AG04449 (cell line): ENCODE measurements around the gene HYLS1.

ENCODE experiments used
- CTCF ChIA-PET: fragments of 350-600 bp; formaldehyde crosslinking; extraction: SDS; loops from one replicate; lab custom pipeline; 2021; ENCODE audit warnings: antibody characterized with exemption; lab: Yijun Ruan, JAX
- POLR2A ChIA-PET: fragments of 400-600, 350-600 bp; formaldehyde crosslinking; extraction: SDS; loops from one replicate; lab custom pipeline; 2020; ENCODE audit warnings: antibody characterized with exemption, inconsistent platforms; lab: Yijun Ruan, JAX
- DNase-seq: peaks from one replicate; pipeline ENCODE4 v3.0.0-alpha.2; 2010; ENCODE audit warnings: low read depth, low spot score
- H3K4me3 ChIP-seq: 2 replicates; pipeline ENCODE4 v1.5.1; 2011; ENCODE audit warnings: low read depth, mild to moderate bottlenecking, control low read depth, low read length
- CTCF ChIP-seq: IDR thresholded peaks from one replicate; pipeline ENCODE4 v1.5.1; 2011; ENCODE audit warnings: mild to moderate bottlenecking, moderate library complexity, low read length, control low read depth, inconsistent platforms; ENCODE audit not compliant: insufficient read depth; ENCODE audit errors: missing control alignments

The HYLS1 gene

DNA sequence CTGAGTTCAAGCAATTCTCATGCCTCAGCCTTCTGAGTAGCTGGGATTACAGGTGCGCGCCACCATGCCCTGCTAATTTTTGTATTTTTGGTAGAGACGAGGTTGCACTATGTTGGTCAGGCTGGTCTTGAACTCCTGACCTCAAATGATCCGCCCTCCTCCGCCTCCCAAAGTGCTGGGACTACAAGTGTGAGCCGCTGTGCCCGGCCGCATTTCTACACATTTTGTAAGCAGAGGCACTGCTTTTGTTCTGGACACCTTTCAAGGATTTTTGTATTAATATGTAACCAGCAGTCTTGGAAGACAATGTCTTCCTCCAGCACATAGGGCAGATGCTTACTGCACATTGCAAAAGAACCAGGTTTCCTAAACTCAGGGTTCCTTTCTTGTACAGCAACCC, 47.0 kb downstream of the HYLS1 start:
- ChIA-PET CTCF (interaction anchor here (2.7 kb wide), 1 partner anchor 260 kb away, joined by 10 read pairs; no protein-coding TSS in a partner anchor), POLR2A (no interaction called here)
- TF ChIP-seq CTCF = no peak

GRCh38 chr11:125935056-125935455, 47.6 kb downstream of the HYLS1 start:
- CTCF ChIA-PET = interaction anchor here (2.7 kb wide), 1 partner anchor 259 kb away, joined by 10 read pairs; no protein-coding TSS in a partner anchor
- no peak for TF ChIP-seq CTCF
- no peak for DNase-seq
- no peak overlapping the region for H3K4me3 ChIP-seq
- POLR2A ChIA-PET = no interaction called here

More for the DNA sequence above, 47.0 kb downstream of the HYLS1 start:
- H3K4me3 ChIP-seq = no peak overlapping the region
- DNase-seq = no peak

DNA sequence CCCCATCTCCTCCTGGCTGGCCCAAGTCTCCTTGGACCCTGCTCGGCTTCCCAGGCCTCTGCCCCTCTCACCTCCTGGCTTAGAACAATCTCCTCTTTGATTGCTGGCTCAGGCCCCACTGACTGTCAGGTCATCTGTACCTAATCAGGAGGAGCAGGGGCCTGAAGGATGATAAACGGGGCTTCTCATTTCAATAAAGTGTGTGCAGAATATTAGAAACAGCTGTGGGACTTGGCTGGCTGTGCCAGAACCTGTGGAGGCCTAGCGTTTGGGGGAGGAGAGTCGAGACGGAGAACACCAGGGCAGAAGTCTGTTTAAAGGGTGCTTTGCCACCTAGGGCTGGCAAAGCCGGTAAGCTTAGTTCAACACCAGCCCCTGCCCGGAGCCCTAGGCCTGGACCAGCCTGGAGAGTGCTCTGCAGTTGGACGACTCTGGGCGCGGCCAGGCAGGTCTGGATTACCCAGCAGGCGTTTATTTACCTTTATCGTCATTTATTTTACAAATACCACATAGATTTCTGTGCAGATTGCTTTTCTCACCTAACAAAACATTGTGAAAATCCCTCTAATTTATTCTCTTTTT, 48.2 kb downstream of the HYLS1 start:
- ChIA-PET CTCF (interaction anchor here (2.0 to 2.7 kb wide), 2 partner anchors 14 to 258 kb away, joined by 8 to 10 read pairs; no protein-coding TSS in a partner anchor), POLR2A (no interaction called here)
- no peak for DNase-seq
- no peak overlapping the region for H3K4me3 ChIP-seq
- TF ChIP-seq CTCF = no peak

GRCh38 chr11:125938418-125938817, 51.0 kb downstream of the HYLS1 start:
- no peak overlapping the region for H3K4me3 ChIP-seq
- CTCF ChIA-PET = interaction anchor here (0.7 to 8.8 kb wide), 4 partner anchors 8 to 256 kb away, joined by 4 to 109 read pairs (median 26); no protein-coding TSS in a partner anchor
- TF ChIP-seq CTCF = no peak
- DNase-seq = no peak
- POLR2A ChIA-PET = no interaction called here

DNA sequence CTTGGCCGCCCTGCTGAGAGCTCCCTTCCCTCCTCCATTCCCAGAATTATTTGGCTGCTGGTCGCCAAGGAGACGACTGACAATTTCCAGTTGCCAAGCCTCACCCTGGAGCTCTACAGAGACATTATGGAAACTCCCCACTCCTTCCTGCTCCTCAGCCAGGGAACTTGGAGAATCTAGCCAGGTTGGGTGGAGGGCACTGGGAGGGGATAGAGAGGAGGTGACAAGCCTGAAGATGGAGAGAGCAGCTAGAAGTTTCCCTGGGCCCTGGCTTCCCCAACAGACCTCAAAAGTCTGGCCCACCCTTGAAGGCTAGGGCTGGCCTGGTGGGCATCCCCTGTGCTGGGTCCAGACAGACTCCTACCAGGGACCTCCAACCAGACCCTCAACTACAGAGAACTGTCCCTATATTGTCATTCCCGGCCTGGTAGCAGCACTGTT, 51.6 kb downstream of the HYLS1 start:
- POLR2A ChIA-PET = no interaction called here
- CTCF ChIA-PET = interaction anchor here (1.7 to 8.8 kb wide), 3 partner anchors 9 to 255 kb away, joined by 4 to 109 read pairs (median 49); no protein-coding TSS in a partner anchor

More for the DNA sequence above, 51.6 kb downstream of the HYLS1 start:
- no peak for DNase-seq
- no peak for TF ChIP-seq CTCF
- H3K4me3 ChIP-seq = no peak overlapping the region
